Erythroblast (primary cell): ENCODE data around the gene C22orf31.

Experiments
- GATA1 ChIP-seq: IDR thresholded peaks from 2 replicates; pipeline ENCODE4 v1.6.1; 2011; ENCODE audit warnings: low read depth, mild to moderate bottlenecking, control low read depth, low read length, moderate library complexity
- POLR2A ChIP-seq: IDR thresholded peaks from 2 replicates; pipeline ENCODE4 v1.6.1; 2011; ENCODE audit warnings: mild to moderate bottlenecking, low read length

- no peak for TF ChIP-seq POLR2A
- TF ChIP-seq GATA1: no peak
Measured at GRCh38 chr22:29048822-29049654, 12.6 kb downstream of the C22orf31 start.
